HG02798 (cell line): ENCODE measurements around the gene PPP1R12B.
A peak's percentile ranks its signal among the peaks of the same experiment; 100 is the strongest.
"Not testable (repeated sequence)": the region's sequence is repeated elsewhere in the genome, so short reads cannot be mapped to it uniquely, and the experiment has no call there.

ENCODE experiments used
- ATAC-seq: cut with Tn5 transposase; IDR thresholded peaks from one replicate; pipeline ENCODE4 v1.9.1; 2021; ENCODE audit warnings: mild to moderate bottlenecking; ENCODE audit not compliant: unreplicated experiment, poor library complexity

Gene PPP1R12B

DNA sequence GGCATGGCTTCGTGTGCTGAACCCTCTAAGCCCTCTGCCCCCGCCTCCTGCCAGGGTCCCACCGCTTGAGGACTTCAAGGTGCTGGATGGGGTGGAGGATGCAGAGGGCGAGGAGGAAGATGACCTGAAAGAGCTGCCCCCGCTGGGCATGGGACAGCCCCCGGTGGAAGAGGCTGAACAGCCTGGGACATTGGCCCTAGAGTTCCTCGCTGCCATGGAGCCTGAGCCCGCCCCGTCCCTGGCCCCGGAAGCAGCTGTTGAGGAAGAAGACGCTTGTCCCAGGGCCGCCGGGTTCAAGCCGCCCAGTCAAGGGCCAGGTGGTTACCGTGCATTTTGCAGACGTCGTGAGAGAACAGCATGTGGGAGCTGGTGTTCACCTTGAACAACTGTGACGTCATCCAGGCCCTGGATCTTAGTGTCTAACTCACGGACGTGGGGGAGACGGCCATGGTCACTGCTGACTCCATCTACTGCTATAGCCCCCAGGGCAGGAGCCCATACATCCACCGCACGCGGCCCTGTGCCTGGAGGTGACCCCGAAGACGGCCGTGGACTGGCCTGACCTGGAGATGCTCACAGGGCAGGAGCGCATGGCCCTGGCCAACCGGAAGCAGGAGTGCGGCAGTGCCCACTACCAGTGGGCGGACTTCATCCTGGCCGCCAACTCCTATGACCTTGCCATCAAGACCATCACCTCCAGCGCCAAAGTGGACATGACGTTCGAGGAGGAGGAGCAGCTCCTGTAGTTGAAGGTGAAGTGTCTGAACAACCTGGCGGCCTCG lies 90.1 kb downstream of the PPP1R12B start:
- ATAC-seq = no peak

DNA sequence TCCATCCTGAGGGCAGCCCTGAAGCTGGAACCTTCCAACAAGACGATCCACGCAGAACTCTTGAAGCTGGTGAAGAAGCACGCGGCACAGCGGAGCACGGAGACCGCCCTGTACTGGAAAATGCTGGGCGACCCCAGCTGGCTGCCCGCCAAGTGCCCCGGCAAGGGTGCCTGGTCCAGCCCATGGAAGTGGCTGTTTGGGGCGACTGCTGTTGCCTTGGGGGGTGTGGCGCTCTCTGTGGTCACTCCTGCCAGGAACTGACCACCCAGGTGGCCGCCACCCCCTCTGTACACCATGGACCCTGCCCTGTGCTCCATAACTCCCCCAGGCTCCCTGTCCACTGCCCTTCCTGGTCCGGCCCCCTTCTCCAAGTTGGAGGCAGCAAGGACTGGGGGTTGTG lies 90.8 kb downstream of the PPP1R12B start:
- no peak for ATAC-seq

DNA sequence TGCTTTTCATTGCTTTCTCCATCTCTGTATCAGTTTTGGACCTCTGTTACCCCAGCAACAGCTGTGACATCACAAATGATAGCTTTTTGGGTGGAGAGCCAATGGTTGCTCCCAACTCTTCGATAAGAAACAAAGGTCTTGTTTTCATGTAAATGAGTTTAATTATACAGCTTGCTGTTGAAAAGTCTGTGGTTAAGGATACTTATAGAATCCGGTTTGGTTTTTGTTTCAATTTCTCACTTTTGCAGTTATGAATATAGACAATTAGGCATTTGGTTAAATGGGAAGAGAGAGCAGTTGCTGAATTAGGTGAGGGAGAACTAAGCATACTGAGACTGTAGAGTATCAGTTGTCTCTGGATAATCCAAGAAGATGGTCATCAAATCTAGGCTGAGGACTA lies 99.6 kb downstream of the PPP1R12B start:
- ATAC-seq = peak; percentile 43

DNA sequence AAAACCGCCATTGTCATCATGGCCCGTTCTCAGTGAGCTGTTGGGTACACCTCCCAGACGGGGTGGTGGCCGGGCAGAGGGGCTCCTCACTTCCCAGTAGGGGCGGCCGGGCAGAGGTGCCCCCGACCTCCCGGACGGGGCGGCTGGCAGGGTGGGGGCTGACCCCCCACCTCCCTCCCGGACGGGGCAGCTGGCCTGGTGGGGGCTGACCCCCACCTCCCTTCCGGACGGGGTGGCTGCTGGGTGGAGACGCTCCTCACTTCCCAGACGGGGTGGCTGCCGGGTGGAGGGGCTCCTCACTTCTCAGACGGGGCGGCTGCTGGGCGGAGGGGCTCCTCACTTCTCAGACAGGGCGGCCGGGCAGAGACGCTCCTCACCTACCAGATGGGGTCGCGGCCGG lies 103.1 kb downstream of the PPP1R12B start:
- ATAC-seq = not testable (repeated sequence)

DNA sequence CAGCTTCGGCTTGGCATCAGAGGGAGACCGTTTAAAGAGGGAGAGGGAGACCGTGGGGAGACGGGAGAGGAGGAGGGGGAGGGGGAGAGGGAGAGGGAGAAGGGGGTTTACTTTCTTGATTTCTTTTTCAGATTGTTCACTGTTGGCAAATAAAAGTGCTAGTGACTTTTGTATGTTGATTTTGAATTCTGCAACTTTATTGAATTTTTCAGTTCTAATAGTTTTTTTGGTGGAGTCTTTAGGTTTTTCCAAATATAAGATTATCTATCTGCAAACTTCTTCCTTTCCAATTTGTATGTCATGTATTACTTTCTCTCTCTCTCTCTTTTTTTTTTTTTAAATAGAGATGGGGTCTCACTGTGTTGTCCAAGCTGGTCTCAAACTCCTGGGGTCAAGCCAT lies 104.0 kb downstream of the PPP1R12B start:
- no peak for ATAC-seq

DNA sequence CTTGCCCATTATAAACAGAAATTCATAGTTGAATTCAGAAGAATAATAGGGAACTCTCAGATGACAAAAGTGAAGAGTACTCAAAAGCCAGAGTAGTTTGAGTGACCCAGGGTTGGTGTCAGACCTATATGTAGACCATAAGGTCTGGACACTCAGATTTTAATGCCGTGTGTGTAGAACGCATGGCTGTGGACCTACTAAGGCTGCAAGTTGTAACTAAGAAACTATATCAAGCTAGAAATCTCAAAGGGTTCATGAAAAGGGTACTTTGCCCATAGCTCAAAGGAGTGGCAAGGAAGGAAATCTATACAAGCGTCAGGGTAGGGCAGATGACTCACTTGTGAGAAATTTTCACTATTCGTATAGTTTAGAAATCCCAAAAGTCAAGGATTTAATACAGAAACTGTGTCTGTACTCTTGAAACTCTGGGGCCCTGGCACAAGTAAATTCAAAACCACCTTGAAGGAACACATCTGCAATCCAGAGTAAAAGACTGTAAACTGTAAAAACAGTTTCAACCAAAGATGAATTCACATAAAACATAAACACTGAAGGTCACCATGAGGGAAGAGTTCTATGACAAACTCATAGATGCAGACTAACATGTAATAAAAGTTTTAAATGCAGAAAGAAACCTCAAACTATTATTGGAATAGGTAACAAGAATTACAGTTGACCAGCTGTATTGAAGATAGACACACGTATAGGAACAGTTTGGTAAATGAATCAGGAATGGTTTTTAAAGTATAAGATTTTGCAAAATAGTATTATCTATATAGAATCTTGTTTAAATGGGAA lies 108.1 kb downstream of the PPP1R12B start:
- not testable (repeated sequence) for ATAC-seq

DNA sequence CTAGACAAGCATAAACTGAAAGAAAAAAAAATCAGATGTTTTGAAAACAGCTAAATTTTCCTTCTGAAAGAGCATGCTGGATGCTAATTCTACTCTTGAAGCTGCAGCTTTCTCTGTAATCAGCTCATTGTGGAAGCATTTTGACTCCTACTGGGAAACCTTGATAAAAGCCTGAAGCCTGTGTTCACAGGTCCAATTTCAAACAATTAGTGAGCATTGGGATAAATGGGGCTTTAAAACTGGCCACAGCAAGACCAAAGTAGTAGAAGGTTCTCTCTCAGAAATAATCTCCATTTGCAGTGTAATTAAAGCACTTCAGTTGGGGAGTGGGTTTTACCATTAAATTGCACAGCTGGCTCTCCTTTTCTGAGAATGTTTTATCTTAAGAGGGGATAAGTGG lies 110.2 kb downstream of the PPP1R12B start:
- not testable (repeated sequence) for ATAC-seq

DNA sequence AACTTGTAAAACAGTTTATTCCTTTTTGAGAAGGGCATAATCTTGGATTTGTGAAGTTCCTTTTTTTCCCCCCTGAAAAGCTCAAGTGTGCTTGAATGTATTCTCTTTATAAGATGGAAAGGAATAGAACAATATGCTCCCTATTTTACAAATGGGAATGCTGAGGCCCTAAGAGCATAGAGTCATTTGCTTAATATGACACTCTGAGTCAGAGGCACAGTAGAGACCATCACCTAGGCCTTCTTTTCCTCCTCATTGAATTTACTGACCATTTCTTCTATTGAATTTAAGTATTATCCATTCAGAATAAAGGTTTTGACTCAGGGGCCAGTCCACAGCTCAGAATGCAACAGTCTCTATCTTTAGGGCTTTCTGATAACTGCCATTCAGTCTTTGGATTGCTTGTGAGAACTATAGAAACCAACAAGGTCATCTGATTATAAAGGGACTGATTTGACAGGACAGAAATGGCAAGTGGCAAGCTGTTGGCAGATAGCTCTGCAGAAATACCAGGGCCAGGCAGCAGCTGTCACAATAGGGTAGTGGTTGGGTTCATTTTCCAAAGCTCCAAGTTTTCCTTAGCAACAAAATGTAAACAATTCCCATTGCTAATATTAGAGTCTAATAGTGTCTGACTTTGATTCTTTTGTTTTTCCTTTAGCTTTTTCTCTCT lies 111.1 kb downstream of the PPP1R12B start:
- ATAC-seq = not testable (repeated sequence)

DNA sequence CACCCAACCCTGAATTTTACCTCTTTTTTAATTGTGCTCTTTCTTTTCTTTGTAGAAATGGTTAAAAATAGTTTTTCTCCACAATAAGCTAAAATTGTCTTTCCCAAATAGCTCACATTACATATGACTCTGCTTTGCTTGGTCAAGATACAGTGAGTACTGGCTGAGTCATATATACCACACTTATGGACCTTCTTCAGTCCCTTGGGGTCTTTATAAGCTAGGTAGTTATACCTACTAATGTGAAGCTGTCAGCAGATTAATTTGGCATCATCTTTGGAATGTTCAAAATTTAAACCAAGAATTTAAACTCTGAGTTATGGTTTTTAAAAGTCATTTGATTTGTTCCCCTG lies 111.6 kb downstream of the PPP1R12B start:
- not testable (repeated sequence) for ATAC-seq

DNA sequence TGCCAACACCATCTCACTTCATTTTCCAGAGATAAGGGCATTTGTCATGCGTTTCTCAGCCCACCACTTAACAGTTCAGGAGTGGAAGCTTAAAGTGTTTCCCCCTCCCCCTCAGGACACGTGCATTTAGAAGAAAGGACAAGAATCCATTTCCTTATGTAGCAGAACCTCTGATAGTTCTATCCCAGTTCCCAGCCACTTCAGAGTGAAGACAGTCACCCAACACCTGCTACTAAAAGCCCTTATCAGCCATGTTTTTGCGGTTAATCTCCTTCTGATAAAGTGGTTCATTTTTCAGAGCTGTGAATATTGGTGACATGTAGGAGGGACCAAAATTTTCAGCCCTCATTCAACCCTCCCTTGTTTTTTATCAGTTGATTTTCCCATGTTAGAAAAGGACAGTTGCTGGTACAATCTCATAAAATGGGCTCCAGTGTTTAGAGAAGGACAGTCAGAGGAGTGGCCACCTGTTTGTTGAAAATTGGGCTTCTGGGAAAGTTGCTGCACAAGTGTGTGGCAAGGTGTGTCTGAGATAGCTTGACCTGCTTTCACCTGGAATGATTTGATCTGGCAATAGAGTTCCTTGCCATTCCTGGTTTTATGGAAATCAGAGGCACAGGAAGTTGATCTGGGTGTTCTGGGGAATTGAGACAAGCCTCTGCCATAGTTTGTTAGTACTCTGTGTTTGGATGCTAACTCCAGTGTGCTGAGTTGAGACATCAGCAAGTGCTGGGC lies 114.0 kb downstream of the PPP1R12B start:
- no peak for ATAC-seq

DNA sequence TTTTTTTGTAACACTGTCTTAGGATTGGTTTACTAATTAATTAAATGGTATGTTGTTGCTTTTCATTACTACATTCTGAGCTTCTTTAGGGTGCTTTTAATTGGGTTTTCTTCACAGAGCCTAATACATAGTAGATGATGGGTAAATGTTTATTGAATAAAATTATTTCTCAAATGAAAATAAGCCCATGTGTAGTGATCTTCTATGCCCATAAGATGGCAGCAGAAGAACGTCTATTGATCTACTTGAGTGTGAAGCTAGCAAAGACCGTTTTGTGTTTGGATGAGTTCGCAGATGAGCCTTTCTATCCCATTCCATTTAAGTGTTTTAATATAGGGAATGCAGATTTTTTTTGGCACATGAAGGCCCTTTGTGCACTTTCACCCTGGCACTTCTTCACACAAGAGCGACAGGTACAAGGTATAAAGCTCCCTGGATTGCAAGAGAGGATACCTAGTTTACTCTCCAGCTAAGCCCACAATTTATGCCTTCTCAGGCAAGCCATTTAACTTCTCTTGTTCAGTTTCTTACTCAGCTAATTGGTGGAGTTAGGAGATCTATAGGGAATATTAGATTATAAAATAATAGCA lies 115.7 kb downstream of the PPP1R12B start:
- ATAC-seq = not testable (repeated sequence)

DNA sequence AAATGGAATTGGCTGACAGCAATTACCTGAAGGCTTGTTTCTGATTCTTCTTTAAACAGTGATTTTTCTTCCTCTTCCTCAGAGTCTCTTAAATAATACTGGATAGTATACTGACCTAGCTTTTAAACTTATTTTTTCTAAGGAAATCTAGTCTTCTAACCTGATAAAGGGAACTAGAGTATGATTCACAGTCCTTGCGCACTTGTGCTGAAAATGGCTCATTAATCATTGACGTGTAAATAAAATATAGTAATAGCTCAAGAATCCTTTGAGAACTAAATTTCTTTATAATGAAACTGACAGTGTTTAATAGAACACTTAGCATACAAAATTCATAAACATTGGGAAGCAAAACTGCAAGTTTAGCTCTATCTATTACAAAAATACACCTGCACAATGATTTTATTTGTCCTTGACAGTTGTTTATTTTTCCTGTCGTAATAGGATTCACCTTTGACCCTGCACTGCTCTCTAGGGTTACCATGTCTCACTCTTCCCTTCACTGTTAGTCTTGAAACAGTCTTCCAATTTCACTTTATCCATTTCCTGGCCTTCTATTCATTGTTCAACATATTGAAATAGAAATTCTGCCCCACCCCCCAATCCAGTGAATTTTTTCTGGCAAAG lies 117.3 kb downstream of the PPP1R12B start:
- not testable (repeated sequence) for ATAC-seq

DNA sequence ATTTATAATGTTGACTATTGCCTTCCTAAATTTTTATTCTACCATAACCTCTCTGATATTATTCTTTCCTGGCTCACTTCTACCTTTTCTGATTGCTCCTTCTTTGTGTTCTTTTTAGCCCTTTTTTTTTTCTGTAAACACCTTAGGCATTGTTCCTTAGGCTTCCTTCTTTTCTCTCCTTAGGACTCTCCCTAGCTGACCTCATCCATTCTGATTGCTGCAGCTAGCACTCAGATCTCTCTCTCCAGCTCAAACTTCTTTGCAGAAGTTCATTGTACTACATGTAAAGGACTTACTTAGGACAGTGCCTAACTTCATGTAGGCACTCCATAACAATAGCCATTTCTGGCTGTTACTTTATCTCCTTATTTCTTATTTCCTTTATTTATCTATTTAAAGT lies 117.8 kb downstream of the PPP1R12B start:
- not testable (repeated sequence) for ATAC-seq

DNA sequence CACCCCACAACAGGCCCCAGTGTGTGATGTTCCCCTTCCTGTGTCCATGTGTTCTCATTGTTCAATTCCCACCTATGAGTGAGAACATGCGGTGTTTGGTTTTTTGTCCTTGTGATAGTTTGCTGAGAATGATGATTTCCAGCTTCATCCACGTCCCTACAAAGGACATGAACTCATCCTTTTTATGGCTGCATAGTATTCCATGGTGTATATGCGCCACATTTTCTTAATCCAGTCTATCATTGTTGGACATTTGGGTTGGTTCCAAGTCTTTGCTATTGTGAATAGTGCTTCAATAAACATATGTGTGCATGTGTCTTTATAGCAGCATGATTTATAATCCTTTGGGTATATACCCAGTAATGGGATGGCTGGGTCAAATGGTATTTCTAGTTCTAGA lies 118.9 kb downstream of the PPP1R12B start:
- not testable (repeated sequence) for ATAC-seq

DNA sequence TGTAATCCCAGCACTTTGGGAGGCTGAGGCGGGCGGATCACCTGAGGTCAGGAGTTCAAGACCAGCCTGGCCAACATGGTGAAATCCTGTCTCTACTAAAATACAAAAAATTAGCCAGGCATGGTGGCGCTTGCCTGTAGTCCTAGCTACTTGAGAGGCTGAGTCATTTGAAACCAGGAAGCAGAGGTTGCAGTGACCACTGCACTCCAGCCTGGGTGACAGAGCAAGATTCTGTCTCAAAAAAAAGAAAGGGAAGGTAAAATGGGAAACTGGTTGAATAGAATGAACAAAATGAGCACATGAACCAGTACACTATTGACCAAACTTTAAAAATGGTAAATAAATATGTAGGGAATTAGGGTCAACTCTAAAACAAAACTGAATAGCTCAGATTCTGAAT lies 120.2 kb downstream of the PPP1R12B start:
- peak; percentile 36 for ATAC-seq

DNA sequence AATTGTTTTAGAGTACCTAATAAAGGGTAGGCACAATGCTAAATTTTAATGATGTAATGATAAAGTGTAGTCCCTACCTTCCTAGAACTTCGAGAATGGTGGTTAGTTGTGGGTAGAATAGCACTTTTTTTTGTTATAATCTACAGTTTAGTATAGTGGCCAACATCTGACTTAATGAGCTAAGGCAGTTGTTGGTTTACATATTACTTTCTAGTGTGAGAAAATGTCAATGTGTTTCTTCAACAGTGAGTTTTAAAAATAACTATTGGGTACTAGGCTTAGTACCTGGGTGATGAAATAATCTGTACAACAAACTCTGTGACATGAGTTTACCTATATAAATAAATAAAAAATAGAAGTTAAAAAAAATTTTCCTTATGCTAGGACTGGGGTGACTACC lies 120.6 kb downstream of the PPP1R12B start:
- not testable (repeated sequence) for ATAC-seq

DNA sequence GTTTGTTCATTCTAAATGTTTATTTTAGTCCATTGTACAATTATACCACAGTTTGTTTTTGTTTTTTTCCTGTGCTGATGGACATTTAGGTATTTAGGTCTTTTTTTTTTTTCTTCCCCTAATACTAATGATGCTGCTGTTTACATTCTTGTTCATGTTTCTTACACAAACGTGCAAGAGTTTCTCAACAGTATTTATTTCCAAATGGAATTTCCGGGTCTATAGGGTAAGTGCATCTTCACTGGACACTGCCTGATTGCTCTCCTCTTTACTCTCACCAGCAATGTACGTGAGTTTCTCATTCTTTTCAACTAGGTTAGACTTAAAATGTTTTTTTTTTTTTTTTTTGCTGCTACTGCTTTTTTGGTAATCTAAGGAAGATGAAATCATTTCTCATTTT lies 122.7 kb downstream of the PPP1R12B start:
- no peak for ATAC-seq

DNA sequence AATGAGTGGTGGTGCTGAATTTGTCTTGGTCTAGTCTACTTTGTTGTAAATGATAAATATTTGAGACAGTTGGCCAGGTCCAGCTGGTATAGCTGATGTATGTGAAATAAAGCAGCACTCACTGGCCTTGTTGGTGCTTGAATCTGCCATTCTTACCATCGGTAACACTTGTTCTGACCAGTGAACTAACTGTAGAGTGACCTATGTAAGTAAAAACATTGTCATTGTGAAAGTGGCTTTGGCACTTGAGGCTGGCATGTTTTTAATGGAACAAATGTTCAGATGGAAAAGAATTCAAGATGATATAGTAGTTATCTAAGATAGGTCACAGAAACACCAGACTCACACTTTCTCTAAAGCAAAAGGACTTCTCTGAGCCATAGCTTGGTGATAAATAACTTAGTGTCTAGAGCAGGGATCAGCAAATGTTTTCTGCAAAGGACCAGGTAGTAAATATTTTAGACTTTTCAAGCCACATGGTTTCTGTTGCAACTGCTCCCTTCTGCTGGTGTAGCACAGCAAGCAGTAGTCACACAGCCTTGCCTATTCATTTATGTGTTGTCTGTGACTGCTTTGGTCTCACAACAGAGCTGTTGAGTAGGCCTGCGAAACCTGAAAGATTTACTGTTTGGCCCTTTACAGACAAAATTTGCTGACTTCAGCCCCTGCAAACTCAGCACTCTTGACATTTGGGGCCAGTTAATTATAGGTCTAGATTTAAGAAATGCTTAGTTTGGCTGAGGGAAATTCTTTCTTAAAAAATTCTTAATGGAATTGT lies 124.0 kb downstream of the PPP1R12B start:
- ATAC-seq = not testable (repeated sequence)
